ENCODE measurements around the gene TMIE. TPM values are rescaled to one million over a fixed set of nuclear protein-coding genes. Genes with fewer than 3 reads are reported as not detected.
"Not testable (repeated sequence)": the region's sequence is repeated elsewhere in the genome, so short reads cannot be mapped to it uniquely, and the experiment has no call there.

TMIE gene
- polyA plus RNA-seq, 1 experiment: not detected

DNA sequence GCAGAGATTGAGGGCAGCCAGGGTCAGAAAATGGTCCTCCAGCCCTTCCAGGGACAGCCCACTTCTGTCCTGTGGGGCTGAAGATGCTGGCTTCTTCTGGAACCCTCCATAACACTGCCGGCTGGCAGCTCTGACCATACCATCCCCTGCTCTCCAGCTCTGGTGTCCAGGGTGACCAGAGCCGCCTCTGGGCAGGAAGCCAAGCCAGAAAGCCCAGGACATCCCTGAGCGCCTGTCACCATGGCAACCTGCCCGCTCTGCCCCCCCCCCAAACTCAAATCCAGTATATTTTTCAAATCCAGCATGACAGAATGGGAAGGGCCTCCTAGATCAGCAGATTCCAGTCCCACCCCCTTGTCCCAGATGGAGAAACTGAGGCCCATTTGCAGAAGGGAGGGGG, 420 bp upstream of the TMIE start:
- Histone ChIP-seq H3K27ac (ENCODE audit: low read depth, low read length) (no peak overlapping the region), H3K4me3 (ENCODE audit: low read depth, low read length) (no peak overlapping the region), H3K27me3 (ENCODE audit: control insufficient read depth, insufficient read depth, low read length) (peaks cover 31% of the 10 kb centered on the region), H3K9me3 (ENCODE audit: control insufficient read depth, insufficient read depth, low read length) (no peaks in the 10 kb centered on the region)
- ChIA-PET CTCF (no interaction called here), POLR2A (no interaction called here)
- no peak for DNase-seq (ENCODE audit: low read depth, low spot score)
- TF ChIP-seq, protein P1, sequence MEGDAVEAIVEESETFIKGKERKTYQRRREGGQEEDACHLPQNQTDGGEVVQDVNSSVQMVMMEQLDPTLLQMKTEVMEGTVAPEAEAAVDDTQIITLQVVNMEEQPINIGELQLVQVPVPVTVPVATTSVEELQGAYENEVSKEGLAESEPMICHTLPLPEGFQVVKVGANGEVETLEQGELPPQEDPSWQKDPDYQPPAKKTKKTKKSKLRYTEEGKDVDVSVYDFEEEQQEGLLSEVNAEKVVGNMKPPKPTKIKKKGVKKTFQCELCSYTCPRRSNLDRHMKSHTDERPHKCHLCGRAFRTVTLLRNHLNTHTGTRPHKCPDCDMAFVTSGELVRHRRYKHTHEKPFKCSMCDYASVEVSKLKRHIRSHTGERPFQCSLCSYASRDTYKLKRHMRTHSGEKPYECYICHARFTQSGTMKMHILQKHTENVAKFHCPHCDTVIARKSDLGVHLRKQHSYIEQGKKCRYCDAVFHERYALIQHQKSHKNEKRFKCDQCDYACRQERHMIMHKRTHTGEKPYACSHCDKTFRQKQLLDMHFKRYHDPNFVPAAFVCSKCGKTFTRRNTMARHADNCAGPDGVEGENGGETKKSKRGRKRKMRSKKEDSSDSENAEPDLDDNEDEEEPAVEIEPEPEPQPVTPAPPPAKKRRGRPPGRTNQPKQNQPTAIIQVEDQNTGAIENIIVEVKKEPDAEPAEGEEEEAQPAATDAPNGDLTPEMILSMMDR (IDR thresholded peaks at IDR 0.05; ENCODE audit: low read depth, low read length): no peak

DNA sequence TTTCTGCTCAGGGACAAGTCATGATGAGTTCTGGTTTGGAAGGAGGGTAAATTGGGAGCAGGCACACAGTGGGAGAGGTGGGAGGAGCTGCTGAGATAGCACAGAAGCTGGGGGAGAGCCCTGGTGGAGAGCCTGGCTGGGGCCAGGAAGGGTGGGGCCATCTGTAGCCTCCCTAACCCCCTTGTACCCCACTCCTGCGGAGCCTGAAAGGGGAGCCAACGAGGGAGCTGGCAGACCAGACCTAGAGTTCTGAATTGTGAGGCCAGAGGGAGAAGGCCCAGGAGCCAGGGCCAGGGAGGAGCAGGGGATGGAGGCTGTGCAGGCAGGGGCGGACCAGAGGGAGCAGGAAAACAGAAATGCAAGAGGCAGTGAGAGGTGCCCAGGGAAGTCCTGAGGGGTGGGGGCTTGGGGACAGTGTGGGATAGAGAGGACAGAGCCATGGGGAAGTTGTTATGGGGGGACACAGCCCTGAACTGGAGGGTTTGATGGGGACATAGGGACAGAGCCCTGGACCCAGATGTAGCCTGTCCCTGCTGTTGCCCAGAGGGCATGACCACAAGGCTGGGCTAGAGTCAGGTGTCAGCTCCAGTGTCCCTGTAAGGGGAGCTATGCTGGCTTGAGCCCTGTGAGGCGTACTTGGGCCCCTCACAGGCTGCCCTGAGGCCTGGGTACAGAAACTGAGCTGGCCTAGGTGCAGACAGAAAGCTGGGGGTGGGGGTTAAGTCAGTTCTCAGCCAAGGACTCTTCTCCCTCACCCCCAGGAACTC, 1.2 kb downstream of the TMIE start:
- H3K27me3 ChIP-seq (ENCODE audit: control insufficient read depth, insufficient read depth, low read length): peaks cover 36% of the 10 kb centered on the region
- no peak overlapping the region for H3K27ac ChIP-seq (ENCODE audit: low read depth, low read length)
- ChIA-PET CTCF (interaction anchor here (1.1 to 1.9 kb wide), 5 partner anchors 192 to 621 kb away, joined by 3 to 13 read pairs (median 5); no protein-coding TSS in a partner anchor), POLR2A (no interaction called here)
- H3K4me3 ChIP-seq (ENCODE audit: low read depth, low read length): no peak overlapping the region
- H3K9me3 ChIP-seq (ENCODE audit: control insufficient read depth, insufficient read depth, low read length): no peaks in the 10 kb centered on the region
- no peak for DNase-seq (ENCODE audit: low read depth, low spot score)
- TF ChIP-seq, protein P1 (IDR thresholded peaks at IDR 0.05; ENCODE audit: low read depth, low read length): no peak

DNA sequence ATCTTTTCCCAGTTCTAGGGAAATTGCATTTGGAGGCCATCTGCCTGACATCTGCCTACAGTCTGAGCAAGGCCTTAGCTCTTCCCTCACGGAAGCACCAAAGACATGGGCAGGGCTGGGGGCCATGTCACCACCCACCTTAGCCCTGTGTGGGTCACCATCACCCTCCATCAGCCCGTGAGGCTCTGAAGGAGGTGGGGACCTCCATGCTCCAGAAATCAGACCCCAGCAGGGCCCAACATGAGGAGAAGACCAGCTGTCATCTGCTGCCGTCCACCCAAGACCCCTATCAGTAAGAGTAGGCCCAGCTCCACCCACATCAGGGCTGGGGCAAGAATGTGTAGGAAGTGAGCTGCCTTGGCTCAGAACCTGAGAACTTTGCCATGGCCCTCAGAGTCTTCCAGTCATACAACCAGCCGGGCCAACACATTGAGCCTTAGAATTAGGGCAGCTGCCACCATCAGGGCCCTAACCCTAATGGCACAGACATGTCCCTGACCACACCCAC, 1.9 kb downstream of the TMIE start:
- no peak for DNase-seq (ENCODE audit: low read depth, low spot score)
- ChIA-PET CTCF (interaction anchor here (0.7 to 1.9 kb wide), 5 partner anchors 192 to 621 kb away, joined by 3 to 13 read pairs (median 5); no protein-coding TSS in a partner anchor), POLR2A (no interaction called here)
- no peaks in the 10 kb centered on the region for H3K9me3 ChIP-seq (ENCODE audit: control insufficient read depth, insufficient read depth, low read length)
- no peak overlapping the region for H3K27ac ChIP-seq (ENCODE audit: low read depth, low read length)
- TF ChIP-seq, protein P1 (IDR thresholded peaks at IDR 0.05; ENCODE audit: low read depth, low read length): no peak
- no peak overlapping the region for H3K4me3 ChIP-seq (ENCODE audit: low read depth, low read length)
- peaks cover 36% of the 10 kb centered on the region for H3K27me3 ChIP-seq (ENCODE audit: control insufficient read depth, insufficient read depth, low read length)

DNA sequence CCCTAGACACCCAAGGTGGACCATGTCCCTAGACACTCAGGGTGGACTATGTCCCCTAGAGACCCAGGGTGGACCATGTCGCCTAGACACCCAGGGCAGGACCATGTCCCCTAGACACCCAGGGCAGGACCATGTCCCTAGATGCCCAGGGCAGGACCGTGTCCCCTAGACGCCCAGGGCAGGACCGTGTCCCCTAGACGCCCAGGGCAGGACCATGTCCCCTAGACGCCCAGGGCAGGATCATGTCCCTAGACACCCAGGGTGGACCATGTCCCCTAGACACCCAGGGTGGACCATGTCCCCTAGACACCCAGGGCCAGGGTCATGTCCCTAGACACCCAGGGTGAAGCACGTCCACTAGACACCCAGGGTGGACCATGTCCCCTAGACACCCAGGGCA, 3.2 kb downstream of the TMIE start:
- DNase-seq (ENCODE audit: low read depth, low spot score); H3K27ac ChIP-seq (ENCODE audit: low read depth, low read length); CTCF ChIA-PET; H3K4me3 ChIP-seq (ENCODE audit: low read depth, low read length); H3K9me3 ChIP-seq (ENCODE audit: control insufficient read depth, insufficient read depth, low read length); POLR2A ChIA-PET: not testable (repeated sequence)
- peaks cover 42% of the 10 kb centered on the region for H3K27me3 ChIP-seq (ENCODE audit: control insufficient read depth, insufficient read depth, low read length)

DNA sequence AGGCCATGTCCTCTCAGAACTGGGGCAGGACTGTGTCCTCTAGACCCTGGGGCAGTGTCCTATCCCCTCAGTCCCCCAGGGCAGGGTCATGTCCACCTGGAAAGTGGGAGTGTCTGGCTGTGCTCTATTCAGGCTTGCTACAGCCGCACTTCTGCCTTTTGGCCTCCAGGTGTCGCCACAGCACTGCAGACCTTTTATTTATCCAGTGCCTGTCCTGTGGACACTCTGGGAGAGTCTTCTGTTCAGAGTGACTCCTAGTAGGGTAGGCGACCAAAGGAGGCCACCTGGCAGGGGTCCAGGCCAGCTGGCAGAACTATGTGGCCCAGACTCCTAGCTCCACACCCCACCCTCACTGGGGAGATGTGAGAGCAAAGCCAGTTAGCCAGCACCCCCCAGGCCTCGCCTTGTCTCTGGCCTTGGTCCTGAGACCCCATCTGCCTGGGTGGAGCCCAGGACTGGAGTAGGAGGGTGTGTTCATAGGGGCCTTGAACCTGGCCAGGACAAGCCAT, 3.9 kb downstream of the TMIE start:
- TF ChIP-seq, protein P1 (IDR thresholded peaks at IDR 0.05; ENCODE audit: low read depth, low read length): peak; percentile 96
- CTCF ChIA-PET: interaction anchor here (1.0 to 3.0 kb wide), 9 partner anchors 12 to 204 kb away, joined by 3 to 24 read pairs (median 5); partner anchors contain the start of gene ALS2CL
- Histone ChIP-seq H3K27ac (ENCODE audit: low read depth, low read length) (no peak overlapping the region), H3K9me3 (ENCODE audit: control insufficient read depth, insufficient read depth, low read length) (no peaks in the 10 kb centered on the region), H3K27me3 (ENCODE audit: control insufficient read depth, insufficient read depth, low read length) (peaks cover 47% of the 10 kb centered on the region), H3K4me3 (ENCODE audit: low read depth, low read length) (no peak overlapping the region)
- POLR2A ChIA-PET: no interaction called here
- peak; percentile 26 for DNase-seq (ENCODE audit: low read depth, low spot score)
